Hematopoietic multipotent progenitor cell treated with erythropoietin and hydrocortisone succinate and interleukin-3 and kit ligand, for 4 days (in vitro differentiated cells): ENCODE measurements around the gene GATA5.

Source experiments
- DNase-seq: peaks from one replicate; pipeline ENCODE4 v3.0.0-alpha.2; 2015

Gene GATA5

DNA sequence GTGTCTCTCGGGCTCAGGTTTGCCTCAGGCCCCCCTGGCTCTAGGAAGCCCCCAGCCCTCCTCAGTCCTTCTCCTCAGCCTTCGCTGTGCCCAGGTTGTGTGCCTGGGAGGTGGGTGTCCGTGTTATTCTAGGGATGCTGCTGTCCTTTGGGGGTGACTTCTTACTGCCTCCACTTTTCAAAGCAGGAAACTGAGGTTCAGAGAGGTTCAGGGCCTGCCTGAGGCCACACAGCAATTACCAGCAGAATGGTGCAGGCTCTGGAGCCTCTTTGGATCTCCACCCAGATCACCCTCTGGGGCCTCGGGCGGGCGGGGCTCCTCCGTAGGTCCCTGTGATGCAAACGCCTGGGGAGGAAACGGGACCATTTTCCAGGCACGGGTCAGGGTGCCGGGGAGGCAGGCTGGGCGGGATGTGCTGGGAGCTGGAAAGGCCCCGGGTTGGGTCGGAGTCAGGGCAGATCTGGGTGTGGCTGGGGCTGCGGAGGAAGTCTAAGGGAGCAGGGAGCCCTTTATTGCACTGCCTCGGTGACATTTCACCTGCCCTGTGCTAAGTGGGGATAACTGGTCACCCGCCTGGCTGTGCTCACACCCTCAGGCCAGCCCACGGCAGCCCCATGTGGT, 23.2 kb downstream of the GATA5 start:
- no peak for DNase-seq

DNA sequence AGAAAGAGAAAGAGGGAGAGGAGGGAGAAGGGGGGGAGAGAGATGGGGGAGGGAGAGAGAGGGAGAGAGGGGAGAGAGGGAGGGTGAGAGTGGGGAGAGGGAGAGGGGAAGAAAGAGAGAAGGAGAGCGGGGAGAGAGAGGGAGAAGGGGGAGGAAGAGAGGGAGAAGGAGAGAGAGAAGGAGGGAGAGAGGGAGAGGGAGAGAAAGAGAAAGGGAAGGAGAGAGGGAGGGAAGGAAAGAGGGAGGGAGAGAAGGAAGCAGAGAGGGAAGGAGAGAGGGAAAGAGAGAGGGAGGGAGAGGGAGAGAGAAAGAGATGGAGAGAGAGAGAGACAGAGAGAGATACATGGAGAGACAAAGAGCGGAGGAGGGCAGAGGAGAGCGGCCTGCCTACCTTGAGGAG, 23.8 kb downstream of the GATA5 start:
- DNase-seq: no peak

DNA sequence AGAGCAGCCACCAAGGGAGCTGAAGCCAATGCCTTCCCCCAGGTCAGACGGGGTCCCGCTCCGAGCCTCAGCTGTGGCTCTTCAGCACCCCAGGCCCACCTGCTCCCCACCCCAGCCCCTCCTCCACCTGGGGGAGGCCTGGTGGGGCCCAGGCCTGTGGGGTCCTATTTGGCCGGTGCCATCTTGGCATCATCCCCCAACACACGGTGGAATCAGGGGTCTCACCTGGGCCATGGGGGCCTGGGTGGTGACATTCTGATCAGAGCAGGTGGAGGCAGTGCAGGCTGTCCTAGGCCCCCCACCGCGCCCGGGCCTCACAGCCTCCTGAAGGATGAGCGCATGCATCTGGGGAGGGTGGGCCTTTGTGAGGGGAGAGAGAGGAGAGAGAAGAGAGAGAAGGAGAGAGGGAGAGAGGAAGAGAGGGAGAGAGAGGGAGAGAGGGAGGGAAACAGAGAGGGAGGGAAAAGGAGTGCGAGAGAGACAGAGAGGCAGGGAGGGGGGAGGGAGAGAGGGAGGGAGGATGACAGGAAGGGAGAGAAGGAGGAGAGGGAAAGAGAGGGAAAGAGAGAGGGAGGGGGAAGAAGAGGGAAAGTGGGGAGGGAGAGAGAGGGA, 24.5 kb downstream of the GATA5 start:
- DNase-seq: no peak

DNA sequence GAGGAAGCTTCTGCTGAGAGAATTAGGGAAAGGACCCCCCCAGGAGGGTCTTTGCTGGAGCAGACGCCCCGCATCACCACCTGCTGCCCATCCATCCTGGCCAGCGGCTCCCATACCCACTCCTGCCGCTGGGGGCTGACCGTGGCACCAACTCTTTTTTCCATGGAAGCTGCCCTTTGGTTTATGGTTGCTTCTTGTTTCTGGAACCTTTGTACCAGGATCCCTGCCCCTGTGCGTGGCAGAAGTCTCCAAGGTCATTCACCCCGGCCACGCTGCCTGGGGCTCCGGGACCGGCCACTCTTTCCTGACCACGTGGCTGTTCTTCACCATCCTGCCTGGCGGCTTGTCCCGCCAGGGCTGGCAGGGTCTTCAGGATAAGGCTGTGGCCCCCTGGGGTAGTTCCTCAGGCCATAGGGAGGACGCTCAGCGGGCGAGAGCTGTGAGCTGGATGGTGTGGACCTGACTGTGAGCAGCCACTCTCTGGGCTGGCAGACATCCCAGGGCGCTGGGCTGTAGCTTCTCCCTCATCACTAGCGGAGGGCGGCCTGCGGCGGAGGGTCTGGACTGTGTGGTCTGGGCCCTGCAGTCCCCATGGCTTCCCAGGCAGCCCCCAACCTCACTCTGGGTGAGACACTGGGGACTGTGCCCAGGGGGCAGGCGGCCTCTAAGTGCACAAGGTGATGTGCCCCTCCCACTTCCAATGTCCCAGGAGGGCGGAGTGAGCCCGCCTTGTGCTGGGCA, 25.7 kb downstream of the GATA5 start:
- no peak for DNase-seq

DNA sequence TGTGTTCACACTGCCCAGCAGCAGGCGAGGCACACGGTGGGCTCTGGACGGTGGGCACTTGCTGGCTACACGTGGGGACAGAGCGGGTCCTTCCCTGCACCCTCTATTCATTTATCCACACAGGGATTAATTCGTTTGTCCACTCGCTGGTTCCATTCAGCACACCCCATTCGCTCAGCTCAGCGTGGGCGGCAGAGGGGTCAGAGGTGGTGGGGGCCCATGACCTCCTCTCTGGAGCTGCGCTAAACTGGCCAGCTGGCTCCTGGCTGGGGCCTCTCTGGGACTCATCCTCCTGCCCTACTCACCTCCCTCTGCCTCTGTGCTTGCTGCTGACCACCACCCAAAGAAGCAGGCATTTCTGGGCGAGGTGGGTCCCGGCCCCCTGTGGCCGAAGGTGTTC, 27.0 kb downstream of the GATA5 start:
- DNase-seq: no peak

GRCh38 chr20:62448038-62448437, 27.8 kb downstream of the GATA5 start:
- peak; percentile 61 for DNase-seq

GRCh38 chr20:62446888-62447869, 28.6 kb downstream of the GATA5 start:
- DNase-seq: no peak

GRCh38 chr20:62446481-62446880, 29.3 kb downstream of the GATA5 start:
- DNase-seq: no peak

DNA sequence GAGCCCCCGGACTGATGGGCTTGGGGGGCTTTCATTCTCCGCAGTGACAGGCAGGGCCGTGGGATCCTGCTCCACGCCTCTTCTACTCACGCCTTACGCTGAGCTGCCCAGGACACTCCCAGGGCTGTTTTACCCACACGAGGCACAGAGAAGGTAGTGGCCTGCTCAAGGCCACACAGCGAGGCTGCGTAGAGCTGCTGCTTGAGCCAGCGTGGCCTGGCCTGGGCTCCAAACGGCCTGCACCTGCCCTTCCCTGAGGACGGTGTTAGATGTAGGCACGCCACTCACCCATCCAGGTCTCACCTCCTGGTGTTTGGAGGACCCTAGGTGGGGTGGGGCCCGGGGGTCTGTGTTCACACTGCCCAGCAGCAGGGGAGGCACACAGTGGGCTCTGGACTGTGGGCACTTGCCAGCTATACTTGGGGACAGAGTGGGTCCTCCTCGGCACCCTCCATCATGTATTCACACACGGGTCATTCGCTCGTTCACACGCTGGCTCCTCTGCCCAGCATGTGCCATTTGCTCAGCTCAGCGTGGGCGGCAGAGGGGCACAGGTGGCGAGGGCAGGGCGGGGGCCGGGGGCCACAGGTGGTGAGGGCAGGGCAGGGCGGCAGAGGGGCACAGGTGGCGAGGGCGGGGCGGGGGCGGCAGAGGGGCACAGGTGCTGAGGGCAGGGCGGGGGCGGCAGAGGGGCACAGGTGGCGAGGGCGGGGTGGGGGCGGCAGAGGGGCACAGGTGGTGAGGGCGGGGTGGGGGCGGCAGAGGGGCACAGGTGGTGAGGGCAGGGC, 30.0 kb downstream of the GATA5 start:
- no peak for DNase-seq

DNA sequence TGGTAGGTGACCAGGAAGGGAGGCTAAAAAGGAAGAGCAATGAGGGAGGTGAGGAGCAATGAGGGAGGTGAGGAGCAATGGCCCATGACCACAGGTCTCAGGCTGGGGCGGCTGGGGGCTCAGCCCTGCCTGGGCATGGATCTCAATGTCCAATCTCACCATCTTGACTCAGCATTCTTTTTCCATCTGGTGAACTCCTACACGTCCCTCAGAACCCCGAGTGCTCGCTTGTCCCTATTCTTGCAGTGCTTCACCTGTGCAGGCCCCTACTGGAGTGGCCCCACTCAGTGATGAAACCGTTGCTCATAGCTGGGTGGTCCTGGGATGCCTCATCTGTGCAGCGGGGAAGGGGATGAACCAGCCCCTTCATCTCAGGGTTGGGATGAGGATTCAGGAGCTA, 31.5 kb downstream of the GATA5 start:
- no peak for DNase-seq

- DNase-seq: no peak
Measured at GRCh38 chr20:62441987-62442539, 33.7 kb downstream of the GATA5 start.

- DNase-seq: no peak
Measured at GRCh38 chr20:62439218-62439617, 36.6 kb downstream of the GATA5 start.

DNA sequence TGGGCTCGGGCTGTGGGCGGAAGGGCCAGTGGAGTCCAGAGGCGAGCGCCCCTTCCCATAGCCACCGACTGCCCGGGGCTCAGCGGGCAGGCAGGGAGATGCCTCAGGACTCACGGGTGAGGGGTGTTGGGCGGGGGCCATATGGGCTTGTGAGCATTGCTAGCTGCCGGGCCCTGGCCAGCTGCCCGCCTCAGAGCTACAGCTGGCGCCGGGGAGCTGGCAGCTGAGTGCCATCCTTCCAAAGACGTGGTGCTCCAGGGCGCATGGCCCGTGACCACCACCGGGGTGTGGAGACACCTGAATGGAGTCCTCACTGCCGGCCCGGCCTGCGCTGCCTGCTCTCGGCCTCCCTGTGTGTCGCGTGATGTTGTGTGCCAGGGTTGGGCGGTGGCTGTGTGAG, 37.9 kb downstream of the GATA5 start:
- DNase-seq: no peak

- no peak for DNase-seq
Measured at GRCh38 chr20:62437496-62437895, 38.3 kb downstream of the GATA5 start.

DNA sequence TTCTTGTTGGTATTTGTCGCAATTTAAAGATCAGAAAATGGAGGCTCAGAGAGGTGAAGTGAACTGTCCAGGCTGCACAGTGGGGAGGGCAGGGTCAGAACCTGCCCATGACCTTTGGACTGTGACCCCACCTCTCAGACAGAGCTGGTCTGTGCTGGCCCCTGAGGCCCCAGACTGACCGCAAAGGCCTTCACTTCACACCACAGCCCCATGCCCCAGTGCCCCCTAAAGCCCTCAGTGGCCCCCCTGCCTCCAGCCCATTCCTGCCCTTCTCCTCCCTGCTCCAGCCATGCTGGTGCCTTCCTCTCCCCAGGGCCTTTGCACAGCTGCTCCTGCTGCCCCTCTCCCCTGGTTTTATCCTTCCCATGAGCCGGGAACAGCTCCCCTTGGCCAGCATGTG, 39.1 kb downstream of the GATA5 start:
- no peak for DNase-seq

- no peak for DNase-seq
Measured at GRCh38 chr20:62433658-62434497, 41.9 kb downstream of the GATA5 start.

- DNase-seq: no peak
Measured at GRCh38 chr20:62430866-62431447, 44.8 kb downstream of the GATA5 start.

GRCh38 chr20:62430311-62430853, 45.4 kb downstream of the GATA5 start:
- no peak for DNase-seq

DNA sequence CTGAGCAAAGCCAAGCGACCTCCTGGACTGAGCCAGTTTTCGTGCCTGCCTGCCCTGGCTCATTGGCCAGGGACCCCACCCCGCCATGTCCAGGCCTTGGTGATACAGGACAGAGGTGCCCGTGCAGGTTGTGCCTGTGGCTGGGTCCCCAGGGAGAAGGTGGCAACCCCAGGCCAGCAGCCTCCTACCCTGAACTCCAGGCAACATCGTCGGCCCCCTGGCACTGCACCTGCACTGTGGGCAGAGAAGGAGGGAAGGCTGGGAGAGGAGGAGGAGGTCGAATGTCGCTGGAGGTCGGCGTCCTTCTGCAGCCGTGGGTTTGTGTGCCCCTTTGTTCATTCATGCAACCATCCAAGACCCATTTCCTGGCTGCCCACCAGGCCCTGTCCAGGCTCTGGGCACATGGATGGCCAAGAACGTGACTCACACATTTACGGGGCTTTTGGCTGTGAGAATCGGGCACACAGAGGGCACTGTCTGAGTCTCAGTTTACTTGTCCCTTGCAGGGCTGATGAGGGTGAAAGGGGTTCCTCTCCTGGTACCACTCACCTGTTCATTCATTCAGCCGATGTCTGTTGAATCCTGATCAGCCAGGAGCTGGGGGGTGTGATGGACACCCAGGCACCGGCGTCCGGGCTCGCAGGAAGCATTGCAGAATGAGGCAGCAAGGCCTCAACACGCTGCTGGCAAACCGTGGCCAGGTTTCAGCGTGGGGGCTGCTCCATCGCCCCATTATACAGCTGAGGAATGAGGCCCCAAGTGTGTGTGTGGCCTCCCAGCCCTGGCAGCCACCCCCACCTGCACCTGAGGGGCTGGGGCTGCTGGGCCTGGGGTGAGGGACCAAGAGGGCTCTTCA, 46.1 kb downstream of the GATA5 start:
- no peak for DNase-seq
